ENCODE results near the gene TARP.
A peak's percentile ranks its signal among the peaks of the same experiment; 100 is the strongest.
"Not testable (repeated sequence)": the region's sequence is repeated elsewhere in the genome, so short reads cannot be mapped to it uniquely, and the experiment has no call there.

Gene TARP

DNA sequence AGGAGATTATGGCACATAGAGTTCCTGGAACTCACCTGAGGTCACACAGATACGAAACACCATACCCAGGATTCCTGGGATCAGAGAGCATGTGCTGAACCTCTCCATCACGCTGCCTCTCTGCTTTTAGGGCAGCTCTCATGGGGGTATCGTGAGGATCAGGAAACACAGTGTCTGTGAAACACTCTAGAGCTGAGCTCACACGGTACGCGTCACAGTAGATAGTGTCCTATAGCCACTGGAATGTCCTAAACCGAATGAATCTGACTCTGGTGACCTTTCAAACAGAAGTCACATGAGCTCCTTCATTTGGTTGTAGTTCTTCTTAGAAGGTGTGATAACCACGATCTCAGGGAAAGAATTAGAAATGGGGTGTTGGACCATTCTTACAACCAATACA, 14.3 kb downstream of the TARP start:
- not testable (repeated sequence) for DNase-seq

DNA sequence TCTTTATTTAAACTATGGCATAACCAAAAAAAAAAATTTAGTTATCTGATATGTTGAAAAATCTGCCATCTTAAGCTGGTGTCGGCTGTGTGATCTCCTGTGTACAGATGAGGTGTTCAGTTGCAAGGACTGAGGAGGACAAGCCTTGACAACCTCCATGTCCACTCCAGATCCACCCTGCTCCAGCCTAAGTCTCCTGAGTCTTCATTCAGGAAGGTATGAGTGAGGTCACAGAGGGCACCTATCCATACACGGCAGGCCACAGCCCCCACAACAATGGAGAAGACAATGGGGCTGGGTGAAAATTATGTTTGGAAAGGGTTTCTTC, 16.1 kb downstream of the TARP start:
- DNase-seq, result no peak

DNA sequence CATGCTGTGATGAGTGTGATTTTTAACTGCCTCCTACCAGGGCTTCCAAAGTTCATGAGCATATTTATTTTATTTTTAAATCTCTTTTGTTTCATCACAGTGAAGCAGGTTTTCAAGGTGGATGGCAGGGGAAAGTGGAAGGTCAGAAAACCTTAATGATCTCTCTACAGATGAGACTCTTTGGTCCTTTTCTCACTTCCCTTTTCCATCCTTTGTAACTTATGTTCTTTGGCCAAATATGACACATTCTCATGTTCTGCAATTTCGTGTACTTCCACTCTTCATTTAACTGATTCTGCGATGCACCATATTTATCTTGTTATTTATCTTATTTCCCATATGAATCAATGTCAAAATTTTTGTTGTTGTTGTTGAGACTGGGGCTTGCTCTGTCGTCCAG, 23.6 kb downstream of the TARP start:
- peak; percentile 35 for DNase-seq

DNA sequence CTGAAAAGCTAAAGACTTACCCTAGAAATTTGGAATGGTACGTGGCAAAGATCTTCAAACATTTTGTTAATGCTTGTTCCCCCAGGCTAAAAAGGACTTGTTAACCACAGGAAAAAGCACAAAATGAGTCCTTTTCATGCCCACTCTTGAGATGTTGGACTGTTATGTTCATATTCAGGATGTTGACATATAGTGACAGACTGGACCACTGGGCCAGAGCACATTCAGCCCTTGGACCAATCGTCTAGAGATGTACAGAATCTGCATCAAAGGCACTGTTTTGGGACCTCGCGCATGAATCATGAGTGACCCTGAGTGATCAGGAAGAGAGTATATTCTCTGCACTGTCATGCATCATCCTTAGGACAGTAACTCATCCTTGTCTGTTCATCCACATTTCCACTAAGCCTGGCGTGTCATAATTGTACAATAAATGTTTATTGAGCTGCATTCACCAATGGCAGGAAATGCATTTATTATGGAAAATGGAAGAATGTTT, 25.3 kb downstream of the TARP start:
- DNase-seq, result no peak

DNA sequence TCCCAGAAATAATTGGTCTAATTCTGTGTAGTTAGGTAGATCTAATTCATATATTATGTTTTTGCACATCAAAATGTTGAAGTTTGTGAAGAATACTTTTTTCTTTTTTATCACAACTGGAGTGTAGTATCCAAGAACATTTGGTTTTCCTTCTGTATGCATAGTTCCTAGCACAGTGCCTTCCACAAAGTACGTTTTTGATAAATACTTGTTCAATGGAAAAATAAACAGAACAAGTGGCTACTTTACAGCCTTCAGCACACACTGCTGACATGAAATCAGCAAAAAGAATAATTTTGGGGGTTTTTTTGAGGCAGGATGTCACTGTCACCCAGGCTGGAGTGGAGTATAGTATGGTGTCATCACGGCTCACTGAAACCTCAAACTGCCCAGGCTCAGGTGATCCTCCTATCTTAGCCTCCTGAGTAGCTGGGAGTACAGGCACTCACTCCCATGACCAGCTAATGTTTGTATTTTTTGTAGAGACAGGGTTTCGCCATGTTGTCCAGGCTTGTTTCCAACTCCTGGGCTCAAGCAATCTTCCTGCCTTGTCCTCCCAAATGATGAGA, 27.9 kb downstream of the TARP start:
- no peak for DNase-seq

DNA sequence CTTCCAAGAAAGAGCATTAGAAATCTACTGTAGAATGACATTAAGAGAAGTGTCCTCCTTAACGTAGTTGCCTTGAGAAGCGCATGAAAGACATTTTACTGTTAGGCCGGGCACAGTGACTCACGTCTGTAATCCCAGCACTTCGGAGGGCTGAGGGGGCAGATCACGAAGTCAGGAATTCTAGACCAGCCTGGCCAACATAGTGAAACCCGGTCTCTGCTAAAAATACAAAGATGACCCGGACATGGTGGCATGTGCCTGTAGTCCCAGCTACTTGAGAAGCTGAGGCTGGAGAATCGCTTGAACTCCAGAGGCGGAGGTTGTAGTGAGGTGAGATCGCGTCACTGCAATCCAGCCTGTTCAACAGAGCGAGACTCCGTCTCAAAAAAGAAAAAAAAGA, 28.9 kb downstream of the TARP start:
- no peak for DNase-seq

DNA sequence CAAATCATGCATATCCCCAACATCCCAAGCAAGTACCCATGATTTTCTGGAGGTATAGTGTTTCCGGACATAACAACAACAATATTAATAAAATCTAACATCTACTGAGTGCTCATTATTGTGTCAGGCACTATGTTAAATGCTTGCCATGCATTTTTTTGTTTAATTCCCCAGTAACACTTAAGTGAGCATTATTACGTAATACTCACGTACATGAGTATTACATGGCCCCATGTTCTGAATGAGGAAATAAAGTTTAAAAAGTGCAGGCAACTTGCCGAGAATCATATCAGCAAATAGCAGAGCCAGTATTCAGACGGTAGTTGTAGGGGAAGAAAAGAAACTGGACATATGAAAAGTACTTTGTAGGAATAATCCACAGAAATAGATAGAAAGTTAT, 30.1 kb downstream of the TARP start:
- not testable (repeated sequence) for DNase-seq

DNA sequence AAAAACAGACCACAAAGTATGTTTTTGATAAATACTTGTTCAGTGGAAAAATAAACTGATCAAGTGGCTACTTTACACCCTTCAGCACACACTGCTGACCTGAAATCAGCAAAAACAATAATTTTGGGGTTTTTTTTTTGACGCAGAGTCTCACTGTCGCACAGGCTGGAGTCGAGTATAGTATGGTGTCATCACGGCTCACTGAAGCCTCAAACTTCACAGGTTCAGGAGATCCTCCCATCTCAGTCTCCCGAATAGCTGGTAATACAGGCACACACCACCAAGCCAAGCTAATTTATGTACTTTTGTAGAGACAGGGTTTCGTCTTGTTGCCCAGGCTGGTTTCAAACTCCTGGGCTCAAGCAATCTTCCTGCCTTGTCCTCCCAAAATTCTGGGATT, 30.6 kb downstream of the TARP start:
- no peak for DNase-seq

DNA sequence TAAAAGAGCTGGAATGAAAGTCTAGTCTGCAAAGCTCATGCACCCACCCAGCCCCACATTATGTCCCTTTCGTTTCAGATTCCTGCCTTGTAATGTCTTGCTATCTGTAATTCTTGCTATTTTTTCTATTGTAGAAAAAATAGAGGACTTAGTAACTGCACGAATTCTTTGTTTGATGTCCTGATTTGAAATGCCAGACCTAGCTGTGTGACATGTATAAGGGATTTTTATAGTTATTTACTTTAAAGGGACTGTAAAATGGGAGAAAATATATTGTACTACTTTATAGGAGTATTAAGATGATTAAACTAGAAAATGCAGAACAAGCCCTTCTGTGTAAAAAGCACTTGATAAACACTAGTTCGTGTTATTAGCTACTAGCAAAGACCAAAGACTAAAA, 32.4 kb downstream of the TARP start:
- DNase-seq, result no peak

DNA sequence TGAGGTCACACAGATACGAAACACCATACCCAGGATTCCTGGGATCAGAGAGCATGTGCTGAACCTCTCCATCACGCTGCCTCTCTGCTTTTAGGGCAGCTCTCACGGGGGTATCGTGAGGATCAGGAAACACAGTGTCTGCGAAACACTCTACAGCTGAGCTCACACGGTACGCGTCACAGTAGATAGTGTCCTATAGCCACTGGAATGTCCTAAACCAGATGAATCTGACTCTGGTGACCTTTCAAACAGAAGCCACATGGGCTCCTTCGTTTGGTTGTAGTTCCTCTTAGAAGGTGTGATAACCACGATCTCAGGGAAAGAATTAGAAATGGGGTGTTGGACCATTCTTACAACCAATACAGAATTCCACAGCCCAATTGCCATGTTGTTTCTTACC, 34.3 kb downstream of the TARP start:
- DNase-seq, result not testable (repeated sequence)

DNA sequence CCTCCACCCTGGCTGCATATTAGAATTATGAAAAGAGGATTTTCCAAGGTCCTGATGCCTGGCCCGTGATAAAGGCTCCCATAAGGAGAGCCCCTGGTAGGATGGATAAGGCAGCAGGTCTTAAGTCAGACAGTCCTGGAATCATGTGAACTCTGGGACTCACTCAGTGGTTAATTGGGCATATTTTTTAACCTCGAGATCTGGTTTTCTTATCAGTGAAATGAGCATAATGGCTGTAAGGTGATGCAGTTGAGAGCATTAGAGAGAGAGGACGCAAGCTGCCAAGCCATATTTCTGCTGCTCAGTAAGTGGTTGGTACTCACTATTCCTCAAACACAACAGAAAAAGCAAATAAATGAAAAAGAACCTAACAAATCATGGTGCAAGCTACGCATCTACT, 37.8 kb downstream of the TARP start:
- no peak for DNase-seq

DNA sequence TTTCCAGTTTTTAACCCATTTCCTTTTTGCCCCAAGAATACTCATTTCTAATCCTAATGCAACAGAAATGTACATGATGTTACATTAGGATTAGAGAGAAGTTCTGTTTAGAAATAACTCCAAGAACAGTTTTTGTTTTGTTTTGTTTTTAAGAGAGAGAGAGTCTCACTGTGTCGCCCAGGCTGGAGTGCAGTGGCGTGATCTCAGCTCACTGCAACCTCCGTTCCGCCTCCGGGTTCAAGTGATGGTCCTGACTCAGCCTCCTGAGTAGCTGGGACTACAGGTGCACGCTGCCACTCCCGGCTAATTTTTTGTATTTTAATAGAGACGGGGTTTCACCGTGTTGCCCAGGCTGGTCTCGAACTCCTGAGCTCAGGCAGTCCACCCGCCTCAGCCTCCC, 38.7 kb downstream of the TARP start:
- DNase-seq, result not testable (repeated sequence)

DNA sequence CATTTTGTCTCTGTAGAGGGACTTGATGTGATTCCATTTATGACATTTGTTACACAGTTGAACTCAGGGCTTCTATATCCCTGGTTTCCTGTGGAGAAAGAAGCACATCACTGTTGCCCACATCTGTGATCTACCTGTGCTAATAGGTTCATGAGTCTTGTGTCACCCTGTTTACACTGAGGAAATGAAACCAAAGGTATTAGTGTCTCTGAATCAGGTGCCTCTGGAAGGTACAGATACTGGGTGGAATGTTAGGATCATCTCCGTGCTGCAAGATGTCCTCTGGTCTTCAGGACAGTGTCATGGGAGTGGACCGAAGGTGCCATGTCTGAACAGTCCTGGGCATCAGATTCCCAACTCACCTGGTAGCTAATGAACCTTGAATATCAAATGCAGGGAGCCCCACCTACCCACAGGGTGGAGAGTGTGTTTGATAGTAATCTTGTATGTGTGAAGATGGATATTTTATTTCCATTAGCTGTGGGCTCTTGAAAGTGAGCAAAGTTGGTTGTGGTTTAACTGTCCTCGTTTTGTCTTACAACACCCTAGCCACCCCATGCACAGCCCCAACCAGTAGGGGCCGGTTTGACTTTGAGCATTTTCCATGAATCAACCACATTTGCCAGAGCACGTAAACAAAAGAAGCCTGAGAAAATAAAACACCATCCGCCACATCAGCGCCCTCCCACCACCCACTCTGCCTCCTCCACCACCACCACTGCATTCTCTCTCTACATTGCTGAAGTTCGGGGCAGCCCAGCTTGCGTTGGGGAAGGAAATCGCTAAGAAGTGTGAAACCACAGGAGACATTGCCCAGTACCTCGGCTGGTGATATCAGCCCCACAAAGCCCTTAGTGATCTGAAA, 40.7 kb downstream of the TARP start:
- no peak for DNase-seq

DNA sequence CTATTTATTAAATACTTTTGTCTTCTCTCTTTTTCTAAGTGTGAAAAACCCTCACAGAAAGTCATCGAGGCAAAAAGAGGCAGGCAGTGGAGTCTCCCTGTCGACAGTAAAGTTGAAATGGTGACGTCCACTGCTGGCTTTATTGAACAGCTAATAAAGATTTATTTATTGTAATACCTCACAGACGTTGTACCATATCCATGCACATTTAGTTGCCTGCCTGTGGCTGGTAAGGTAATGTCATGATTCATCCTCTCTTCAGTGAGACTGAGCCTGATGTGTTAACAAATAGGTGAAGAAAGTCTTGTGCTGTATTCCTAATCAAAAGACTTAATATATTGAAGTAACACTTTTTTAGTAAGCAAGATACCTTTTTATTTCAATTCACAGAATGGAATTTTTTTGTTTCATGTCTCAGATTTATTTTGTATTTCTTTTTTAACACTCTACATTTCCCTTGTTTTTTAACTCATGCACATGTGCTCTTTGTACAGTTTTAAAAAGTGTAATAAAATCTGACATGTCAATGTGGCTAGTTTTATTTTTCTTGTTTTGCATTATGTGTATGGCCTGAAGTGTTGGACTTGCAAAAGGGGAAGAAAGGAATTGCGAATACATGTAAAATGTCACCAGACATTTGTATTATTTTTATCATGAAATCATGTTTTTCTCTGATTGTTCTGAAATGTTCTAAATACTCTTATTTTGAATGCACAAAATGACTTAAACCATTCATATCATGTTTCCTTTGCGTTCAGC, 43.4 kb downstream of the TARP start:
- DNase-seq, result no peak

DNA sequence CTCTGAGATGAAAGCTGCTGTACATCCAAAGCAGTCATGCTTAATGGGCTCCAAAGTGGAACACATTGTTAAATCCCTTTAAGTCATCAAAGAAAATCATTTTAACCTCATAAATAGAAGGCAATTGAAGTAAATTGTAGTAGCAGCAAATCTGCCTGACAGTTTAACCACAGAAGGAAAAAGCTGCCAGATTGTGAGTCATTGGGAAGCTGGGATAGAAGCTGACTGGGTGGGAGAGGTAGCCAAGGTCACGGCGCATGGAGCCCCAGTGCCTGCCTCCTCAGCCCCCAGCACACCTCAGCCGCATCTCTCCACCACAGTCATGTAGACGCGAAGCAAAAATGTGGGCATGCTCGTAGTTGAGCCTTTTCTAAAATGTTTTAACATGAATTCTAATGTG, 44.0 kb downstream of the TARP start:
- DNase-seq, result no peak

DNA sequence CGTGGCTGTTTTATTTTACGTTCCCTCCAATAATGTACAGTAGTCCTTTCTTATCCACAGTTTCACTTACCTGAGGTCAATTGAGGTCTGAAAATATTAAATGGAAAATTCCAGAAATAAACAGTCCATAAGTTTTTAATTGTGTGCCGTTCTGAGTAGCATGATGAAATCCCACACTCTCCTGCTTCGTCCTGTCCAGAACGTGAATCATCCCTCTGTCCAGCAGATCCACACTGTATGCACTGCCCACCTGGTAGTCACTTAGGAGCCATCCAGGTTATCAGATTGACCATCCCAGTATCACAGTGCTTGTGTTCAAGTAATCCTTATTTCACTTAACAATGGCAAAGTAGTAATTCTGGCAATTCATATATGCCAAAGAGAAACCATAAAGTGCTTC, 49.0 kb downstream of the TARP start:
- no peak for DNase-seq

DNA sequence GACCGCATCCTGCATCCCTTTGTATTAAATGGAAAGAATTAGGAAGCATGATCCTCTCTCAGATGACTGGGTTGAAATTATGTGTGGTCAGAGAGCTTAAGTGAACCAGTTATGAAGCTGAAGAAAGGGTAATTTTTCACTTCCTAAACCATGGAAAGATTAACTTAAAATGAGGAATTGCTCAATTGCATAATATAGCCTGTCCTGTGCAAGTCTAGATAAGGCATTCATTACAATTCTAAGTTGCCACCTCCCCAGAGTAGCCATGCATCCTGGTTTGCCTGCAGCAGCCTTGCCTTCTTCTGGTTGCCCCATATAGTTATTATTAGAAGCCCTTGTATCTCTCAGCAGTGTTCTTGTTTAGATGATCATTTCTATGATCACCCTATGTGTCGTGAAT, 50.1 kb downstream of the TARP start:
- no peak for DNase-seq

DNA sequence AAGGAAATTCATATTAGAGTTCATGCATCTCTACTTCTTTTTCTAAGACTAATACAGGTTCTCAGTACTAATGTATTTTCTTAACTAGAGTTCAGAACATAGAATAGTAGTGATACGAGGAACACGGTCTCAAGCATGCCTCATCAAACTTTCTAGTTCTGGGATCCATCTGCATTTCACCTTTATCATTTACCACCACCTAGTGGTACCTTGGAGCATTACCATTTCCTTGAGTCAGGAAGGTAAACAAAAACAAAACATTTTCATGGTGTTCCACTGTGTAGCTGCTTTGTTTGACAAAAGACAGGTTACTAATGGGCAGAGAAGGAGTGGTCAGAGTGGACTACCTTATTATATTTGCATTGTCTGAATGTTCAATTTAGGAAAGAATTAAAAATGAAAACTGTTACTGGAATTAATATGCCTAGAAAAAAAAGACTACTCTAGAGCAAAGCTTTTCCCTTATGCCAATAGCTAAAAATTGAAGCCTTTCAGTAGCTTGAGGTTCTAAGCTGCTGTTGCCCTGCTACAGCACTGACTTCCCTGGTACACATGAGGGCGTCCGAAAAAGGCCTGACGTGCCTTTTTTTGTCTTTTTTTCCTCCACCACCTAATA, 50.8 kb downstream of the TARP start:
- DNase-seq, result peak; percentile 72

DNA sequence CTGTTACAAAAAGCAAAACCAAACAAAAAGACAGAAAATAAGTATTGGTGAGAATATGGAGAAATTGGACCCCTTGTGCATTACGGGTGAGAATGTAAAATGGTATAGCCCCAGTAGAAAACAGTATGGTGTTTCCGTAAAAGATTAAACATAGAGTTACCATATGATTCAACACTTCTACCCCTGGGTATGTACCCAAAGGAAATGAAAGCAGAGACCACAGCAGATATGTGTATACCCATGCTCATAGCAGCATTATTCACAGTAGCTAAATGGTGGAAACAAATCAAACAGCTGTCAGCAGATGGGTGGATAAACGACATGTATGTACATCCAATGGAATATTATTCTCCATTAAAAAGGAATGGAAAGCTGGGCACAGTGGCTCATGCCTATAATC, 53.0 kb downstream of the TARP start:
- no peak for DNase-seq

DNA sequence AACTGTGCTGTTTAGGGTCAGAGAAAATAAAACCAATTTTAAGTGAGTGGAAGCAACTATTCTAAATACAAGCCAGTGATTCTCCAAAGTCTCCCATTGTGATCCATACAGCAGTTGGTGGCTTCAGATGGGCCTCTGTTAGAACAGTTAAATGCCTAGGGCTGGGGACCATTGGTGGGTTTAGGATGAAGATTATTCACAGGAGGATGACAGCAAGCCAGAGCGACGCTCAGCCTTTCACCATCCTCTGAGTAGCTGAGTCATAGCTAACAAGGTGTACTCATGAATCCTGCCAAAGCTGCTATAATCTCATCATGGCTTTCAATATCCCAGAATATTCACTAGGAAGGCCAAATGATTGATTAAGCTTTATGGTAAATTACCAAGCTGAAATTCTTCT, 55.8 kb downstream of the TARP start:
- no peak for DNase-seq

DNA sequence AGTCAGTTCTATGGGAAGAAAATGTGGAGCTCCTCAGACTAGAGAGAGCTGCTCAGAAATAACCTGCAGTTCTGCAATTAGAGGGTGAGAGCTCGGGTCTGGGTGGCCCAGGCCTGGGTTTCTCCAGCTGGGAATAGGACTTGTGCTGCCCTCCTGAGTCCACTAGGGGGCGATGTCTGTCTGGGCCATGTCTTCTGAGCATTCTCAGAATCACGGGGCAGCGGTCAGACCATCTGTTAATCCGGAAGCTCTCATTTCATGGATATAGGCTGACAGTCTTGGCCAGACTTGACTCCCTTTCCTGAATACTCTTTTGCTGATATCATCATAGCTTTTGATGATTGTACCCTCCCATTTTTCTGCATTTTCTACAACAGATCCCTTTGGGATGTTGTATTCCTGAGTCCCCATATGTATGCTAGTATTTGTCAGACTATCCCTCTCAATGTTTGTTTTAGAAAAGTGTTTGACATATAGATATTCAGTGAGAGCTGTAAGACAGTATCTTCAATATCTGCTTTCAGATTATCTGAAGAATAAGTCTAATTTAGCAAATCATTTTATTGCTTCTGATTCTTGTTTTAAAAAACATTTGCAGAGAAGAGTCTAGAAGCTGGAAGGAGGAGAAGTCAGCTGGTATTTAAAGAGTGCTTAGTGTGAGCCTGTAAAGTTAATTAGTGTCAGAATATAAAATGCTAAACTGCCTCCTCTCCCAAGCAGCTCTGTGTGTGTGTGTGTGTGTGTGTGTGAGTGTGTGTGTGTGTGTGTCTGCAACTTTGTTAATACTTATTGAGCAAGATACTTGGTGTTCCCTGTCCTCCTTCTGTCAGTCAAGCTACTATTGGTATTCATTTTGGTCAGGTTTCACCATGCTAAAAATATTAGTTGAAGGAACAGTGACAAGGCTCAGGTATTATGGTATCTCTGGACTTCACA, 57.4 kb downstream of the TARP start:
- peak; percentile 87 for DNase-seq

DNA sequence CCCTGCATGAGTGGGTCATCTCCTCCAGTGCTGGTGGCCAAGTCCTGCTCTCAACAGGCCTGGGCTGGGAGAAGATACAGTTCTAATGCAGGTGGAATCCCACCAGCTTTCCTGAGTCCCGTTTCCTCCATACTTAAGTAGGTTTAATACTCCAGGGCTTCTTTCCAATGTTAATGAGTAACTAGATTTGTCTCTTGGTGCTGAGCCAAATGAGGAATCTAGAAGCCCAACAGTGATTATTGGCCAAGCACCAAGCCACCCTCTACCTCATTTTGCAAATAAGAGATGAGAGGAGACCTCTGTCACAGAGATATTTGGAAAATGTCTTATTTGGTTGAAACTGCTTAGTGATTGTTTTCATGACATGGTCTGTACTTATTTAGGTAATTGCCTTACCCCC, 58.3 kb downstream of the TARP start:
- no peak for DNase-seq

Data from NCI-H69 (cell line).